OCI-LY3 (cell line): ENCODE results near the gene ERVFRD-1.

Experiments used
- H2AFZ ChIP-seq: fragments of 200-600, 300-600 bp; shearing (Covaris generic); 2 replicates; pipeline ENCODE4 v1.6.0; 2014; ENCODE audit warnings: antibody characterized with exemption, low read depth, low read length
- H3K27ac ChIP-seq: fragments of 200-600, 300-600 bp; sonication (generic); 2 replicates; pipeline ENCODE4 v1.5.1; 2014; ENCODE audit warnings: mild to moderate bottlenecking, low read length, moderate library complexity, mixed read lengths
- H3K27me3 ChIP-seq: fragments of 200-600, 300-600 bp; sonication (generic); 2 replicates; pipeline ENCODE4 v1.6.1; 2014; ENCODE audit warnings: low read depth, low read length, mixed read lengths
- H3K36me3 ChIP-seq: fragments of 200-600, 300-600 bp; sonication (generic); replicated peaks from 2 replicates; pipeline ENCODE3; 2014; ENCODE audit warnings: low read depth, low read length, mixed read lengths
- H3K4me1 ChIP-seq: fragments of 300-600, 200-600 bp; sonication (generic); 2 replicates; pipeline ENCODE4 v1.6.1; 2014; ENCODE audit warnings: low read length, mixed read lengths
- H3K4me2 ChIP-seq: fragments of 200-600, 300-600 bp; sonication (generic); 2 replicates; pipeline ENCODE4 v1.6.1; 2014; ENCODE audit warnings: low read length, mixed read lengths
- H3K4me3 ChIP-seq: fragments of 300-600, 200-600 bp; sonication (generic); 2 replicates; pipeline ENCODE4 v1.5.1; 2014; ENCODE audit warnings: antibody characterized with exemption, mild to moderate bottlenecking, low read length, moderate library complexity
- H3K79me2 ChIP-seq: fragments of 300-600, 200-600 bp; shearing (Covaris generic); 2 replicates; pipeline ENCODE4 v1.6.1; 2014; ENCODE audit warnings: mild to moderate bottlenecking, low read length, mixed read lengths
- H3K9ac ChIP-seq: fragments of 300-600, 200-600 bp; shearing (Covaris generic); 2 replicates; pipeline ENCODE4 v1.6.0; 2014; ENCODE audit warnings: mild to moderate bottlenecking, low read length, moderate library complexity
- H3K9me3 ChIP-seq: fragments of 200-600, 300-600 bp; shearing (Covaris generic); 2 replicates; pipeline ENCODE4 v1.6.1; 2014; ENCODE audit warnings: low read length, mixed read lengths; ENCODE audit not compliant: insufficient read depth
- H4K20me1 ChIP-seq: fragments of 200-600, 300-600 bp; sonication (generic); 2 replicates; pipeline ENCODE4 v1.6.1; 2016; ENCODE audit warnings: low read length, mixed read lengths; ENCODE audit not compliant: insufficient read depth
- EZH2phosphoT487 ChIP-seq: fragments of 200-600 bp; shearing (Covaris generic); IDR thresholded peaks from 2 replicates; pipeline ENCODE4 v1.6.1; 2018; ENCODE audit warnings: antibody characterized with exemption, mixed run types, low read depth
- TF ChIP-seq, protein P1 (sequence below): fragments of 200-600, 300-600 bp; sonication (generic); IDR thresholded peaks from 2 replicates; pipeline ENCODE4 v1.5.1; 2014; ENCODE audit warnings: antibody characterized with exemption, low read length, low read depth

The ERVFRD-1 gene

GRCh38 chr6:11058406-11058805 lies 53.1 kb downstream of the ERVFRD-1 start:
- no peak for TF ChIP-seq EZH2phosphoT487
- TF ChIP-seq, protein P1, sequence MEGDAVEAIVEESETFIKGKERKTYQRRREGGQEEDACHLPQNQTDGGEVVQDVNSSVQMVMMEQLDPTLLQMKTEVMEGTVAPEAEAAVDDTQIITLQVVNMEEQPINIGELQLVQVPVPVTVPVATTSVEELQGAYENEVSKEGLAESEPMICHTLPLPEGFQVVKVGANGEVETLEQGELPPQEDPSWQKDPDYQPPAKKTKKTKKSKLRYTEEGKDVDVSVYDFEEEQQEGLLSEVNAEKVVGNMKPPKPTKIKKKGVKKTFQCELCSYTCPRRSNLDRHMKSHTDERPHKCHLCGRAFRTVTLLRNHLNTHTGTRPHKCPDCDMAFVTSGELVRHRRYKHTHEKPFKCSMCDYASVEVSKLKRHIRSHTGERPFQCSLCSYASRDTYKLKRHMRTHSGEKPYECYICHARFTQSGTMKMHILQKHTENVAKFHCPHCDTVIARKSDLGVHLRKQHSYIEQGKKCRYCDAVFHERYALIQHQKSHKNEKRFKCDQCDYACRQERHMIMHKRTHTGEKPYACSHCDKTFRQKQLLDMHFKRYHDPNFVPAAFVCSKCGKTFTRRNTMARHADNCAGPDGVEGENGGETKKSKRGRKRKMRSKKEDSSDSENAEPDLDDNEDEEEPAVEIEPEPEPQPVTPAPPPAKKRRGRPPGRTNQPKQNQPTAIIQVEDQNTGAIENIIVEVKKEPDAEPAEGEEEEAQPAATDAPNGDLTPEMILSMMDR: no peak
- Histone ChIP-seq H3K4me3 (no peak overlapping the region), H3K9me3 (no peaks in the 10 kb centered on the region), H4K20me1 (no peaks in the 10 kb centered on the region), H3K27me3 (no peaks in the 10 kb centered on the region), H3K79me2 (no peaks in the 10 kb centered on the region), H3K27ac (no peak overlapping the region), H3K4me2 (no peak overlapping the region), H3K4me1 (no peaks in the 10 kb centered on the region), H3K9ac (no peak overlapping the region), H3K36me3 (no peaks in the 10 kb centered on the region), H2AFZ (no peak overlapping the region)

DNA sequence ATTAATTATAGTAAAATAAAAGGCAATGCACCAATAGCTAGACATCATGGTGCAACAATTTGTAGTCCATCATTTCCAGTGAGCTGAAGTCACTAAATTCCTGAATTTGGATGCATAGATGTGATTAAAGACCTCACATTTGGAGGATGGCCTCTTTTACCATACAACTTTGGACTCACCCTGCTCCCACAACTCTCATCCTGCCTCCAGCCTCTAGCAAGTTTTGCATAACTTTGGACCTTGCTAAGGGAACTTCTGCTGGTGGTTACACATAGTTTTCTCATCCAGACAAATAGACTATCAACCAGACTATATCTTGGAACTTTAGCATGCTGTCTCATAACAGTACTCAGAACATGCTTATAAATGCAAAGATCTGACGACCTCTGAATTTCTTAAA lies 54.7 kb downstream of the ERVFRD-1 start:
- H3K36me3 ChIP-seq: no peaks in the 10 kb centered on the region
- no peak overlapping the region for H3K27ac ChIP-seq
- H3K4me3 ChIP-seq: no peak overlapping the region
- no peak for TF ChIP-seq EZH2phosphoT487
- TF ChIP-seq, protein P1: no peak
- no peaks in the 10 kb centered on the region for H4K20me1 ChIP-seq
- no peaks in the 10 kb centered on the region for H3K27me3 ChIP-seq
- H2AFZ ChIP-seq: no peak overlapping the region
- no peaks in the 10 kb centered on the region for H3K9me3 ChIP-seq
- H3K79me2 ChIP-seq: no peaks in the 10 kb centered on the region
- H3K9ac ChIP-seq: no peak overlapping the region
- no peak overlapping the region for H3K4me2 ChIP-seq
- H3K4me1 ChIP-seq: no peaks in the 10 kb centered on the region

- H3K4me1 ChIP-seq: no peaks in the 10 kb centered on the region
- no peaks in the 10 kb centered on the region for H3K79me2 ChIP-seq
- no peak overlapping the region for H3K27ac ChIP-seq
- no peaks in the 10 kb centered on the region for H4K20me1 ChIP-seq
- no peak for TF ChIP-seq EZH2phosphoT487
- TF ChIP-seq, protein P1: no peak
- H3K27me3 ChIP-seq: no peaks in the 10 kb centered on the region
- H3K4me3 ChIP-seq: no peak overlapping the region
- H2AFZ ChIP-seq: no peak overlapping the region
- H3K4me2 ChIP-seq: no peak overlapping the region
- no peaks in the 10 kb centered on the region for H3K36me3 ChIP-seq
- no peak overlapping the region for H3K9ac ChIP-seq
- no peaks in the 10 kb centered on the region for H3K9me3 ChIP-seq
These were observed 56.3 kb downstream of the ERVFRD-1 start for GRCh38 chr6:11055127-11055627.

DNA sequence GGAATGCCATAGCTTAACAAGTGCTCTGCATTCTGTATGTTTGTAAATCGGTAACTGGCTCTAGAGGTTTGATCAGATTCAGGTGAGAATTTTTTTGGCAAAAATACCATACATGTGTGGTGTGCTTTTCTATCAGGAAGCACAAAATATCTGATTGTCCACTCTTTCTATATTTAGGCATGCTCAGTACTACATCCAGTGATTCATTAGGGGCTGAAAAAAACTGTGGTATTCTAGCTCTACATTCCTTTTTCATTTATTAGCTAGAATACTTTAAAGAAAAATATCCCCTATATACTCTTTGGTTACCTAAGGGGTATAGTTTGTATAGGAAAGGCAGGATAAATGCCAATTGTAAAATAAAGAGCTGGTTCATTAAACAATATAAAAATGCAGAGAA lies 56.8 kb downstream of the ERVFRD-1 start:
- Histone ChIP-seq H3K79me2 (no peaks in the 10 kb centered on the region), H3K4me1 (no peaks in the 10 kb centered on the region), H3K27me3 (no peaks in the 10 kb centered on the region), H3K9ac (no peak overlapping the region), H3K4me2 (no peak overlapping the region), H3K36me3 (no peaks in the 10 kb centered on the region), H3K27ac (no peak overlapping the region), H3K9me3 (no peaks in the 10 kb centered on the region), H3K4me3 (no peak overlapping the region), H2AFZ (no peak overlapping the region), H4K20me1 (no peaks in the 10 kb centered on the region)
- no peak for TF ChIP-seq EZH2phosphoT487
- TF ChIP-seq, protein P1: no peak
